ENCODE results near the gene CREB3L4.

The CREB3L4 gene

DNA sequence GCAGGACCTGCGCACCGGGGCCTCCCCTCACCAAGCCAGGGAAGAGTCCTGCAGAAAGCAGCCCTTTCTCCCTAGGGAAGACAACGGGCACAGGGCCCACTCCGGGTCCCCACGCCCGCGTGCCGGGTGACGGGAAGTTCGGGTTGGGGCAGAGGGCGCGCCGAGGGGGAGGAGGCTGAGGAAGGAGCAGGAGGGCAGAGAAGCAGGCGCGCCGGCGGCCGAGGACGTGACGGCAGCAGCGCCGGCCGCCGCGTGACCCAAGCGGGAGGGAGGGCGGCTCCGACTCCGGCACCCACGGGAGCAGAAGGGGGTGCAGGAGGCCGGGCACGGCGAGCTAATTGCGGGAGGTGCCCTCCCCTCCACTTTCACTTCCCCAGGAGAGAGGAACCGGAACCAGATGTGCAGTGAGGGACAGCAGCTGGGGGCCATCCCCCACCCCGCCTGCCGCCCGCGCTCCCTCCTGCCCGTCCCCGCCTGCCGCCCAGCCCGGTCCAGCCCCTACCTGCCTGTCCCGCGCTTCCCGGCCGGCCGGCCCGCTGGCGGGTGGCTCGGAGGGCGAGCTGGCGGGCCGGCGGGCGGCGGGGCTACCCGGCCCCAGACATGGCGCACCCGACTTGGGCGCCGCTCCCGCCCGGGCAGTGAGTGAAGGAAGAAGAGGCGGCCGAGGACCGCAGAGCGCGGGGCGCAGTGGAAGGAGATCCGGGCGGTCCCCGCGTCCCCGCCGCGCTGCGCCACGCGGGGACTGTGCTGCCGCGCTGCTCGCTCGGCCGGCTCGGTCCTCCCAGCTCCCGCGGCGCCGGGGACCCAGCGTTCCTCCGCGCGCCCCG, 21.7 kb upstream of the CREB3L4 start:
- ChIA-PET POLR2A (interaction anchor here (0.6 to 2.4 kb wide), 10 partner anchors 11 to 319 kb away, joined by 3 to 18 read pairs (median 6); partner anchors contain the start of genes CREB3L4, GATAD2B, JTB and RAB13), CTCF (interaction anchor here (0.6 to 4.5 kb wide), 37 partner anchors 9 to 593 kb away, joined by 3 to 83 read pairs (median 6); partner anchors contain the start of genes CREB3L4, CRTC2, GATAD2B and JTB)
- TF ChIP-seq, protein P1, sequence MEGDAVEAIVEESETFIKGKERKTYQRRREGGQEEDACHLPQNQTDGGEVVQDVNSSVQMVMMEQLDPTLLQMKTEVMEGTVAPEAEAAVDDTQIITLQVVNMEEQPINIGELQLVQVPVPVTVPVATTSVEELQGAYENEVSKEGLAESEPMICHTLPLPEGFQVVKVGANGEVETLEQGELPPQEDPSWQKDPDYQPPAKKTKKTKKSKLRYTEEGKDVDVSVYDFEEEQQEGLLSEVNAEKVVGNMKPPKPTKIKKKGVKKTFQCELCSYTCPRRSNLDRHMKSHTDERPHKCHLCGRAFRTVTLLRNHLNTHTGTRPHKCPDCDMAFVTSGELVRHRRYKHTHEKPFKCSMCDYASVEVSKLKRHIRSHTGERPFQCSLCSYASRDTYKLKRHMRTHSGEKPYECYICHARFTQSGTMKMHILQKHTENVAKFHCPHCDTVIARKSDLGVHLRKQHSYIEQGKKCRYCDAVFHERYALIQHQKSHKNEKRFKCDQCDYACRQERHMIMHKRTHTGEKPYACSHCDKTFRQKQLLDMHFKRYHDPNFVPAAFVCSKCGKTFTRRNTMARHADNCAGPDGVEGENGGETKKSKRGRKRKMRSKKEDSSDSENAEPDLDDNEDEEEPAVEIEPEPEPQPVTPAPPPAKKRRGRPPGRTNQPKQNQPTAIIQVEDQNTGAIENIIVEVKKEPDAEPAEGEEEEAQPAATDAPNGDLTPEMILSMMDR (IDR thresholded peaks at IDR 0.05; ENCODE audit: insufficient read depth, low read length, missing control alignments), result no peak
- DNase-seq (ENCODE audit: low read depth, low spot score), result no peak
- peak overlapping the region; percentile 77 for H3K4me3 ChIP-seq (ENCODE audit: low read depth, low read length)

DNA sequence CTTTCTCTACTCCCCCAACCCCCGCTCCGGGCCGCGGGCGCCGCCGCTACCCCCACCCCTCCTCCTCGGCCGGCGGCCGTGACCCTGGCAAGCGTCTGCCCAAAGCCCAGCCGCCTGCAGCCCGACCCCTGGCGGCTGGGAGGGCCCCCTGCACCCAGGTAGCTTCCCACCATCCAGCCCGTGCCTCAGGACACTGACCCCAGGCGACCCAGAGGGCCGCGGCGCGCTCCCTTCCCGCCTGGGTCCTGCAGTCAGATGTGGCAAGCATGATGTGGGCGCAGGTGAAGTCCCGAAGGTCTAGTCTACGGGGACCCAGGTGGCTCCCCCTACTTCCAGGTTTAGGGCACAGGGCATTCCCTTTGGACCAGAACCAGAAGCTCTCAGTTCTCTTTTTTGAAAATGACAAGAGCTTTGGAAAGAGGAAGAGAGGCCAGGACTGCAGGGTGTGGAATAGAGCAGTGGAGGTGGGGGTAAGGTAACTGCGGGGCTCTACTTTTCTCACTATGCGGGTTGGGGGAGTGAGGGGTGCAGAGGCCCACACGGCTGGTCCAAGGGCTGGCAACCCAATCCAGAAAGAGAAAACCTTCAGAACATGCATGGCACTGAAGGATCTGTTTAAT, 21.0 kb upstream of the CREB3L4 start, which contains the start of gene DENND4B:
TSS of gene DENND4B (minus strand) at position 97 of the 620 bp plus-strand sequence. CDS start 2,344 bp downstream, outside the sequence.
- CTCF ChIA-PET, result interaction anchor here (0.6 to 4.5 kb wide), 40 partner anchors 9 to 594 kb away, joined by 3 to 83 read pairs (median 5); partner anchors contain the start of genes CREB3L4, CRTC2, GATAD2B and JTB
- POLR2A ChIA-PET, result interaction anchor here (0.5 to 2.4 kb wide), 9 partner anchors 10 to 319 kb away, joined by 3 to 18 read pairs (median 8); partner anchors contain the start of genes CREB3L4, GATAD2B, RAB13 and RPS27
- TF ChIP-seq, protein P1 (IDR thresholded peaks at IDR 0.05; ENCODE audit: insufficient read depth, low read length, missing control alignments), result peak; percentile 98
- H3K4me3 ChIP-seq (ENCODE audit: low read depth, low read length), result peak within 1 kb of the TSS; percentile 77
- DNase-seq (ENCODE audit: low read depth, low spot score), result no peak

DNA sequence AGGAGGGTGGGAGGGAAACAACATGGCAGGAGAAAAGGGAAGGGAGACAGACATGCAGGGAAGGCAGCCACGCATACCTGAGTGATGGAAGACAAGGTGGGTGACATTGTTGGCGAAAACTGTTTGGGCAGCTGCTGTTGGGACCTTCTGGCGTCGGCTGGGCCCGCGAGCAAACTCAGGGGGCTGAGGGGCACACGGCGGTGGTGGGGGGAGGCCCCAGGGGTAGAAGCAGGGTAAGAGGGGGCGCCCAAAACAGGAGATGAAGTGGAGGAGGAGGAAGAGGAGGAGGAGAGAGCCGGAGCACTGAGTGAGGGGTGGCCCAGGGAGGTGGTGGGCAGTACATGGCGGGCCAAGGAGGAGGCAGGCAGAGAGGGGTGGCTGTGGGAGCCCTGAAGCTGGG, 16.5 kb upstream of the CREB3L4 start:
- DNase-seq (ENCODE audit: low read depth, low spot score), result no peak
- ChIA-PET POLR2A (no interaction called here), CTCF (interaction anchor here (1.2 kb wide), 1 partner anchor 10 kb away, joined by 5 read pairs; no protein-coding TSS in a partner anchor)
- H3K4me3 ChIP-seq (ENCODE audit: low read depth, low read length), result no peak overlapping the region
- TF ChIP-seq, protein P1 (IDR thresholded peaks at IDR 0.05; ENCODE audit: insufficient read depth, low read length, missing control alignments), result no peak

DNA sequence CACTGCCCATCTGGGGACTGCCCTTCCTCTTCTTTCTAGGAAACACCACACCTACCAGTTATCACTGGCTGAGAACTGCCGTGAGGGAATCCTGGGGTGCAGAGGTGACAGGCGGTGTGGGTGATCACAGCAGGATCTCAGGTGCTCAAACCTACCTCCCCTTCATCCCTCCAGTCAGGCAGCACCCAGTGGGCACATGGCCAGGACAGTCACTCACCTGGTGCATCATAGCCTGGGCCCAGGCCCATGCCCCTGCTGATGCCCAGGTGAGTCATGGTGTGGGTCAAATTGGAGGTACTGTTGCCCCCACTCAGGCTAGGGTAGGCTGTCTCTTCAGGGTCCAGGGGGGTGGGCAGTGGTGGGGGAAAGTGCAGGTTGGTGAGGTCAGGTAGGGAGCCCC, 15.9 kb upstream of the CREB3L4 start:
- TF ChIP-seq, protein P1 (IDR thresholded peaks at IDR 0.05; ENCODE audit: insufficient read depth, low read length, missing control alignments), result no peak
- ChIA-PET CTCF (no interaction called here), POLR2A (no interaction called here)

DNA sequence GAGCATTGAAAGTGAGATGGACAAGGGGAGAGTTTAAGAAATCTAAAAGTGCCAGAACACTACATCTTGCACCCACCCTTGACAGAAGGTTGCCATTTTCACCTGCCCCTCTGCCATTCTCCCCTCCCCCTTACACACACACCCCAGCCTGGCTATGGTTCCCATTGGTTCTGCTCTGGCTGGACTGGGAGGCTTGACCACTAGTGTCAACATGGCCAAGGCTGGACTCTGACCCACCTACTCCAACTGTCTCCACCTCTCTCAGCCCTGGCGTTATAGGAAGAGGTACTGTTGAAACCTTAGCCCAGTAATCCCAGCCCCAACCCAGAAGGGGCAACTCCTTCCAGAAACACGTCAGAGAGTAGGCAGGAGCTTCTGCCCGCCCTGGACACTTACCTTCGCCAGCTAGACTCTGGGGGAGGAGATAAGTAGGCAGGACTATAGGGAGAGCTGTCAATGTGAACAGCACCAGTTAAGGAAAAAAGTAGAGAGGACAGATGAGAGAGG, 13.8 kb upstream of the CREB3L4 start:
- no peak overlapping the region for H3K4me3 ChIP-seq (ENCODE audit: low read depth, low read length)
- ChIA-PET CTCF (interaction anchor here (0.6 to 5.6 kb wide), 3 partner anchors 9 to 14 kb away, joined by 3 to 83 read pairs (median 6); partner anchors contain the start of genes CREB3L4 and DENND4B), POLR2A (interaction anchor here (1.1 kb wide), 1 partner anchor 39 kb away, joined by 3 read pairs; no protein-coding TSS in a partner anchor)
- DNase-seq (ENCODE audit: low read depth, low spot score), result no peak
- TF ChIP-seq, protein P1 (IDR thresholded peaks at IDR 0.05; ENCODE audit: insufficient read depth, low read length, missing control alignments), result no peak

More for the DNA sequence above, 15.9 kb upstream of the CREB3L4 start:
- H3K4me3 ChIP-seq (ENCODE audit: low read depth, low read length), result no peak overlapping the region
- DNase-seq (ENCODE audit: low read depth, low spot score), result no peak
